SK-N-MC (cell line): ENCODE measurements around the gene EFNA3.

Source experiments
- FOXP2 ChIP-seq: optimal IDR thresholded peaks from 2 replicates; pipeline ENCODE3; 2011; ENCODE audit warnings: mild to moderate bottlenecking, moderate library complexity; ENCODE audit not compliant: insufficient read depth; ENCODE audit errors: extremely low read length, control extremely low read depth
- POLR2AphosphoS5 ChIP-seq: IDR thresholded peaks from 2 replicates; pipeline ENCODE4 v1.6.1; 2012; ENCODE audit warnings: mild to moderate bottlenecking, low read depth, low read length, borderline replicate concordance

DNA sequence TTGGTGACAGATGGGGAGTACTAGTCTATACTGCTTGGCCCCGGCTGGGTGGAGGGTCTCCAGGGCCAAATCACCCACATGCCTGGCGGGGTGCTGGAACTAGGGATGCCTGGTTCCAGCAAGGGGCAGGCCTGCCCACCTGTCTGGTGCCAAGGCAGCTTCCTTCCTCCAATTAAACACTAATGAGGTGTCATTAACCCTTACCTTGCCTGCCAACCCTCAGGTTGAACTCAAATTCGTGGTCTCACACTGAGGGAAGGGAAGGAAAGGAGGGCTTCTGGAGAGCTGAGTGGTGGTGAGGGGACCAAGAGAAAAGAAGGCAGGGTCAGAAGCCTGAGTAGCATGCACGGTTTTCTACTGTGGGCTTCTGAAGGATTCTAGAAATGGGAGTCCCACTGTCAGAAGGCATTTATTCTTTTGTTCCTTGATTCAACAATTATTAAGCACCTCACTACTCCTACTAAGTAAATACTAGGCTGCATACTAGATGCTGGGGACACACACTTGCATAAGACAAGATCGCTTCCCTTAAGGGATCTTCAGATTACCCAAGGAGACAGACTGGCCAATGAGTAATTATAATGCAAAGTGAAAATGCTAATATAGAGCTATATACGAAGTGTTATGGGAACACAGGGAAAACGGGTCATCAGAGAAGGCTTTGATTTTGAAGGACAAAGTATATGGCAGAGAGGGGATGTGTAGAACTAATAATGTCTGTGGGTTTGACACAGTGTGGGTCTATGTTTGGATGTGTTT is 5.9 kb upstream of the EFNA3 start:
- TF ChIP-seq POLR2AphosphoS5, result no peak
- no peak for TF ChIP-seq FOXP2
